Measurements from ENCODE around the gene IFNG-AS1. TPM values are rescaled to one million over a fixed set of nuclear protein-coding genes. Genes with fewer than 3 reads are reported as not detected.

IFNG-AS1 gene
- total RNA-seq, 1 donor from 2014 or later, result 0.49 TPM

- no peak for DNase-seq (ENCODE audit: low spot score)
Observed at GRCh38 chr12:67994046-67994445, 4.8 kb downstream of the IFNG-AS1 start.

GRCh38 chr12:67996347-67996746 lies 7.1 kb downstream of the IFNG-AS1 start:
- DNase-seq (ENCODE audit: low spot score), result no peak

GRCh38 chr12:67998379-67998778 lies 9.1 kb downstream of the IFNG-AS1 start:
- DNase-seq (ENCODE audit: low spot score), result no peak

GRCh38 chr12:67999244-67999643 lies 10.0 kb downstream of the IFNG-AS1 start:
- DNase-seq (ENCODE audit: low spot score), result no peak

- no peak for DNase-seq (ENCODE audit: low spot score)
Observed at GRCh38 chr12:68001486-68002466, 12.5 kb downstream of the IFNG-AS1 start.

GRCh38 chr12:68003777-68004176 lies 14.5 kb downstream of the IFNG-AS1 start:
- DNase-seq (ENCODE audit: low spot score), result no peak

GRCh38 chr12:68007033-68007432 lies 17.8 kb downstream of the IFNG-AS1 start:
- no peak for DNase-seq (ENCODE audit: low spot score)

- DNase-seq (ENCODE audit: low spot score), result no peak
Observed at GRCh38 chr12:68007466-68007865, 18.2 kb downstream of the IFNG-AS1 start.

GRCh38 chr12:68011206-68011881 lies 22.1 kb downstream of the IFNG-AS1 start:
- DNase-seq (ENCODE audit: low spot score), result no peak

- DNase-seq (ENCODE audit: low spot score), result no peak
Observed at GRCh38 chr12:68011882-68012207, 22.6 kb downstream of the IFNG-AS1 start.

GRCh38 chr12:68012712-68013111 lies 23.5 kb downstream of the IFNG-AS1 start:
- no peak for DNase-seq (ENCODE audit: low spot score)

GRCh38 chr12:68013181-68013580 lies 23.9 kb downstream of the IFNG-AS1 start:
- DNase-seq (ENCODE audit: low spot score), result no peak

GRCh38 chr12:68016136-68016535 lies 26.9 kb downstream of the IFNG-AS1 start:
- DNase-seq (ENCODE audit: low spot score), result no peak

GRCh38 chr12:68018315-68018714 lies 29.1 kb downstream of the IFNG-AS1 start:
- DNase-seq (ENCODE audit: low spot score), result no peak

- DNase-seq (ENCODE audit: low spot score), result no peak
Observed at GRCh38 chr12:68020049-68020448, 30.8 kb downstream of the IFNG-AS1 start.

- no peak for DNase-seq (ENCODE audit: low spot score)
Observed at GRCh38 chr12:68020699-68021098, 31.5 kb downstream of the IFNG-AS1 start.

GRCh38 chr12:68028647-68029046 lies 39.4 kb downstream of the IFNG-AS1 start:
- DNase-seq (ENCODE audit: low spot score), result no peak

GRCh38 chr12:68030248-68030647 lies 41.0 kb downstream of the IFNG-AS1 start:
- no peak for DNase-seq (ENCODE audit: low spot score)

GRCh38 chr12:68031174-68031573 lies 41.9 kb downstream of the IFNG-AS1 start:
- DNase-seq (ENCODE audit: low spot score), result no peak

- DNase-seq (ENCODE audit: low spot score), result no peak
Observed at GRCh38 chr12:68031881-68032739, 42.9 kb downstream of the IFNG-AS1 start.

- DNase-seq (ENCODE audit: low spot score), result no peak
Observed at GRCh38 chr12:68034567-68034966, 45.3 kb downstream of the IFNG-AS1 start.

GRCh38 chr12:68036642-68037041 lies 47.4 kb downstream of the IFNG-AS1 start:
- no peak for DNase-seq (ENCODE audit: low spot score)
